GM12801 (cell line): ENCODE data around the gene MRPL46.

Experiments used
- TF ChIP-seq, protein P1 (sequence below): IDR thresholded peaks from one replicate; pipeline ENCODE4 v1.5.1; 2011; ENCODE audit warnings: control low read depth; ENCODE audit not compliant: insufficient read length; ENCODE audit errors: extremely low read depth

Gene MRPL46

DNA sequence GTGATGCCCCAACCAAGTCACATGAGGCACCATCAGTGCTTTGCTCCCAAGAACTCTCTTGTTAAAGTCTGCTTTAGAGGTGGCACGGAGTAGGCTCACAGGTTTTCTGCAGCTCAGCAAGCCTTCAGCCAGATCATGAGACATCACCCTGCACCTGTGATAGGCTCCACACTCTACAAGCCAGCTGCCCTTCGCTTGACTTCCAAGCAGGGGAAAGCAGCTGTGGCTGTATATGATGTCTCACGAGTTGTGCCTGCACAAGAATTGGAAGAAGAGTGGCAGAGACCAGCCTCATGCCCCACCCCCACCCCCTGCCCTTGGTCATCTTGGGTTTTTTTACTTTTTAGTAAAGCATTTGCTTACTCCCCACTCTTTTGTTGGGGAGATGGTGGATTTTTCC lies 22.8 kb upstream of the MRPL46 start:
- TF ChIP-seq, protein P1, sequence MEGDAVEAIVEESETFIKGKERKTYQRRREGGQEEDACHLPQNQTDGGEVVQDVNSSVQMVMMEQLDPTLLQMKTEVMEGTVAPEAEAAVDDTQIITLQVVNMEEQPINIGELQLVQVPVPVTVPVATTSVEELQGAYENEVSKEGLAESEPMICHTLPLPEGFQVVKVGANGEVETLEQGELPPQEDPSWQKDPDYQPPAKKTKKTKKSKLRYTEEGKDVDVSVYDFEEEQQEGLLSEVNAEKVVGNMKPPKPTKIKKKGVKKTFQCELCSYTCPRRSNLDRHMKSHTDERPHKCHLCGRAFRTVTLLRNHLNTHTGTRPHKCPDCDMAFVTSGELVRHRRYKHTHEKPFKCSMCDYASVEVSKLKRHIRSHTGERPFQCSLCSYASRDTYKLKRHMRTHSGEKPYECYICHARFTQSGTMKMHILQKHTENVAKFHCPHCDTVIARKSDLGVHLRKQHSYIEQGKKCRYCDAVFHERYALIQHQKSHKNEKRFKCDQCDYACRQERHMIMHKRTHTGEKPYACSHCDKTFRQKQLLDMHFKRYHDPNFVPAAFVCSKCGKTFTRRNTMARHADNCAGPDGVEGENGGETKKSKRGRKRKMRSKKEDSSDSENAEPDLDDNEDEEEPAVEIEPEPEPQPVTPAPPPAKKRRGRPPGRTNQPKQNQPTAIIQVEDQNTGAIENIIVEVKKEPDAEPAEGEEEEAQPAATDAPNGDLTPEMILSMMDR, result no peak

DNA sequence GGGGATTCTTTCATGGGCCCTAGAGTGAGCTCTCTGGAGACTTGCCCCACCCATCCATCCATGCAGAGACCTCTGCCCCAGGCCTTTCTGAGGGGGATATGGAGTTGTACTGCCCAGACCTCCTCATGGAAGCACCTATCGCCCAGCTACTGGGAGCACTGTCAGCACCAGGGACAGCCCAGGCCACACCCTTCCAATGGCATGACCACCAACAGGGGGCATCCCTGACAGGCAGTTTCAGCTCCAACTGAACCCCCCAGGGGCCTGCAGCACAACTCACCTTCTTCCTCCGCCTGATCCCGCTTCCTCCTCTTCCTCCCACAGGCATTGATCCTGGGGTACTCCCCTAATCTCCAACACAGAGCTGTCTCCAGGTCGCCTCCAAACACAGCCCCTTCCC lies 22.1 kb upstream of the MRPL46 start:
- TF ChIP-seq, protein P1, result no peak

DNA sequence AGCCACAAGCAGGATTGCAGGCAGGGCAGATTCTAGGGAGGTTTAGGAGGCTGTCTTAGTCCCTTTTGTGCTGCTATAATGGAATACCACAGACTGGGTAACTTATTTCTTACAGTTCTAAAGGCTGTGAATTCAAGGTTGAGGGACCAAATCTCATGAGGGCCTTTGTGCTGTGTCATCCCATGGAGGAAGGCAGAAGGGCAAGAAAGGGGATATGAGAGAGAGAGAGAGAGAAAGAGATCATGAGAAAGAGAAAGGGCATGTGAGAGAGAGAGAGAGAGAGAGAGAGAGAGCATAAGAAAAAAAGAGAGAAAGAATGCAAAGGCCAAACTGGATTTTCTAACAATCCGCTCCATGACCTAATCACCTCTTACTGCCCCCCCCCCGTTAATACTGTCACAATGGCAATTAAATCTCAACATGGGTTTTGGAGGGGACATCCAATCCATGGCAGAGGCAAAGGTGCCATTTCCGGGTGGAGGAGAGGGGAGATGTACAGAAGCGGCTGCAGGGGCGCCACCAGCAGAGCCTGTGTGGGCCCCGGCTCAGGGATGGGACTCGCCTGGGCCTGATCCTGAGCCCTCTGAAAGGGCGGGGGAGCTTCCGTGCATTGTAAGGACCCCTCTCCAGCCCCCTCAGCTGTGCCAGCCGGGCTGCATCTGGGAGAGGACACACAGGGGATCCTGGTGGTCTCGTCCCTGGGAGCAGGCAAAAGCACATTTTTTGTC lies 20.8 kb upstream of the MRPL46 start:
- TF ChIP-seq, protein P1, result no peak

DNA sequence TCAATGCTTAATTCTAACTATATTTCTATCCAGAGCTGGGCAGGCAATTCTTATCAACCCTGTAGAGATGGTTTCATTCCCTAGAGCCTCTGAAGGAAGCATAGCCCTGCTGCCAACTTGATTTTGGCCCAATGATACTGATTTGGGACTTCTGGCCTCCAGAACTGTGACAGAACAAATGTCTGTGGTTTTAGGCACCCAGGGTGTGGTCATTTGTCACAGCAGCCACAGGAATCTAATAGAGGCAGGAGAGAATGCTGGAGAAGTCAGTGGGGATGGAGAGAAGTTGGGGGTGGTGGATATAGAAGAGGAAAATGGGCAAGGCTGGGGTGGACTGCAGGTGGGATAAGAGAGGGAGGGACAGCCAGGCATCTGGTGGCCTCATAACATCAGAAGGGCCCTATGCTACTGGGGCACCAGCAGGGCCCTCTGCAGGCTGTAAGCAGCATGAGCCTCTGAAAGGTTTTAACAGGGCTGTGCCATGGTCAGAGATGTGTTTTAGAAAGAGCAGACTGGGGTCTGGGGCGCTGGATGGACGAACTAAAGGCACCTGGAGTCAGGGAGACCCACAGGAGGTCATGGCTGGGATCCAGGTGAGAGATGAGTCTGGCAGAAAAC lies 20.1 kb upstream of the MRPL46 start:
- TF ChIP-seq, protein P1, result no peak

DNA sequence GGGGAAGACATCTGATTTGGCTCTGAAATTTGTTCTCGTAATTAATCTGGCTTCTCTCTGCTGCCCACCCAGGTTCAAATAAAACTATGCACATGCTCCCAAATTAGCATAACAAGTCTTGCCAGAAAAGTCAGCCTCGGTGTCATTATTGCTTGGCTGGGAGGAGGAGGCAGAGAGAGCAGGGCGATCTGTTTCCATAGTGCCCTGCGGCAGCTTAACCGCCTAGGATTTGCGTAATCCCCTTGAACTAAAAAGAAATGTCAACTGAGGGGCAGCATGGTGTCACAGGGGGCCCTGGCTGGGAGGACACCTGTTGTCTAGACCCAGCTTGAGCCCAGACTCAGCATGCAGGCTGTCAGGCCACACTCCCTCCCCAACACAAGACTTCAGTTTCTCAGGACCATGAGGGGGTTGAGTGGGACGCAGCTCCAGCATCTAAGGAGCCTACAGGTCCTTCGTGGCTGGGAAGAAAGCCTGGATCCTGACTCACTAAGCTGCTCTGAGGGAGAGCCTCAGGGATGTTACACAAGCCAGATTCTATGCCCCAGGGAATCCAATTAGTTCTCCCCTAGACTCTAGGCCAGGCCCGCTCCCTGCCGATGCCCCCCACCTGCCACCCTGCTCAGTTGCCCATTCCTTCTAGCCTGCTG lies 17.6 kb upstream of the MRPL46 start:
- TF ChIP-seq, protein P1, result no peak

DNA sequence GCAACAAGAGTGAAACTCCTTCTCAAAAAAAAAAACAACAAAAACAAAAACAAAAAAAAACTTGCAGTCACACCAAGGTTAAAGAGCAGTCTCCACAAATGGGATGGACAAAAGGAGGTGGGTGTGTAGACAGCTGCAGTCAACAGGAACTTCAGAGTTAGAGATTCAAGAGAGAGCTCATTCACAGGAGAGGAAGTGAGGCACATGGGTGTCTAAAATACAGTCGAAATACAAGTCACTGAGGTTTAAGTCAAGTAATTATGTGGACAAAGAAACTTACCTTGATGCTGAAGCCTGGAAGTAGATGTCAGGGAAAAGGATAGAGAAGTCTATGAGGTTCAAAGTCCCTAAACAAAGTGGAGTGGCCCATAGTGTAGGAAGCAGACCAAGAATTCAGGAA lies 15.1 kb upstream of the MRPL46 start:
- TF ChIP-seq, protein P1, result no peak

DNA sequence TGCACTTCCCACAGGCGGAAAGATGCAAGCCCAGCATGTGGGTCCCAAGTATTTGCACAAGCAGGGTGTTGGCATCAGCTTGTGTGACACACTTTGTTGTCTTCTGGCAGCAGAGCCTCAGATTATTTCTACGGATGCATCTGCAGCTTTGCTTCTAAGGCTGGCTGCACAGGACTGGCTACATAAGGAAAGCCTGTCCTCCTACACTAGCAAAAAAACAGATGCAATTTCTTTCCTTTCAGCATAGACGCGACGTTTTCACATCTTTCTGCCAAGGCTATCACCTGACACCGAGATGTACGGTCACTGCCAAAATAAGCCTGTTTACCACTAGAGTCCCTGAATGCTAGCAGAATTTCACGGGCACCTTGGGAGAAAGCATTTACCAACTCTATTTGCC lies 13.8 kb upstream of the MRPL46 start:
- TF ChIP-seq, protein P1, result no peak
